ENCODE measurements around the gene TUFM.

- no peak for TF ChIP-seq CTCF (IDR thresholded peaks at IDR 0.05)
- no peak for TF ChIP-seq EZH2phosphoT487 (IDR thresholded peaks at IDR 0.05)
Observed at GRCh38 chr16:28820016-28820415, 26.1 kb downstream of the TUFM start.
